Endothelial cell of umbilical vein (primary cell): ENCODE measurements around the gene ADNP. TPM values are rescaled to one million over a fixed set of nuclear protein-coding genes. Genes with fewer than 3 reads are reported as not detected.

Source experiments
- BruUV-seq: library from RNA; stranded (reverse); fragments of 400-500 nt; replicated peaks from 2 replicates; lab custom pipeline; 2021; lab: Mats Ljungman, UMichigan
- CTCF ChIA-PET: fragments of 300-600, 350-600 bp; sonication (Branson Sonifier 250); formaldehyde crosslinking; loops from one replicate; lab custom pipeline; 2021; ENCODE audit warnings: antibody characterized with exemption, inconsistent platforms; lab: Charles Lee
- POLR2A ChIA-PET: fragments of 300-600, 350-600 bp; sonication (Branson Sonifier 250); formaldehyde crosslinking; loops from one replicate; lab custom pipeline; 2021; ENCODE audit warnings: antibody characterized with exemption, inconsistent platforms; lab: Charles Lee
- DNase-seq: peaks from one replicate; pipeline ENCODE4 v3.0.0-alpha.2; 2011; ENCODE audit warnings: low read depth, low spot score
- FAIRE-seq: peaks from 2 replicates; lab custom pipeline; 2011; peaks lifted over from hg19 to GRCh38; lab: Jason Lieb, UNC
- H2AFZ ChIP-seq: 2 replicates; pipeline ENCODE4 v1.6.0; 2012; ENCODE audit warnings: low read depth, low read length, control low read depth, inconsistent platforms
- H3K27ac ChIP-seq: 2 replicates; pipeline ENCODE4 v1.5.1; 2011; ENCODE audit warnings: low read depth, mild to moderate bottlenecking, control low read depth, low read length, moderate library complexity; ENCODE audit not compliant: insufficient read depth
- H3K27me3 ChIP-seq, 2 experiments: 2 replicates each; pipeline versions ENCODE4 v1.6.0 to v1.6.1; 2011; ENCODE audit warnings: low read length in 2 of 2, mixed read lengths in 1 of 2; ENCODE audit not compliant: control insufficient read depth in 2 of 2, insufficient read depth in 2 of 2
- H3K36me3 ChIP-seq, 2 experiments: 2 replicates in 1 of 2; 3 replicates in 1 of 2; pipeline ENCODE4 v1.5.1; 2011; ENCODE audit warnings: low read length in 2 of 2, mild to moderate bottlenecking in 1 of 2, moderate library complexity in 1 of 2; ENCODE audit not compliant: control insufficient read depth in 2 of 2, insufficient read depth in 2 of 2; ENCODE audit errors: extremely low read depth in 1 of 2
- H3K4me1 ChIP-seq: 3 replicates; pipeline ENCODE4 v1.5.1; 2011; ENCODE audit warnings: mild to moderate bottlenecking, low read length; ENCODE audit not compliant: control insufficient read depth, insufficient read depth; ENCODE audit errors: extremely low read depth
- H3K4me2 ChIP-seq: 2 replicates; pipeline ENCODE4 v1.6.1; 2011; ENCODE audit warnings: low read length, control low read depth, mixed read lengths; ENCODE audit not compliant: insufficient read depth
- H3K4me3 ChIP-seq, 3 experiments: fragments of 200-600 bp in 1 of 3; sonication (generic), shearing (Covaris generic) in 1 of 3; replicated peaks in 1 of 3; 2 replicates each; pipeline ENCODE4 v1.5.1; 2011 to 2016; ENCODE audit warnings: control low read depth in 3 of 3, low read length in 3 of 3, mild to moderate bottlenecking in 2 of 3, inconsistent platforms in 1 of 3, low read depth in 1 of 3, moderate library complexity in 1 of 3; ENCODE audit not compliant: insufficient read depth in 1 of 3
- H3K79me2 ChIP-seq: 2 replicates; pipeline ENCODE4 v1.6.0; 2012; ENCODE audit warnings: low read length, inconsistent platforms; ENCODE audit not compliant: control insufficient read depth, insufficient read depth
- H3K9ac ChIP-seq: replicated peaks from 2 replicates; pipeline ENCODE3; 2011; ENCODE audit warnings: low read length, control low read depth; ENCODE audit not compliant: insufficient read depth; ENCODE audit errors: extremely low read depth
- H3K9me1 ChIP-seq: replicated peaks from 3 replicates; pipeline ENCODE4 v1.6.0; 2011; ENCODE audit warnings: mild to moderate bottlenecking, low read length; ENCODE audit not compliant: control insufficient read depth, insufficient read depth; ENCODE audit errors: extremely low read depth
- H3K9me3 ChIP-seq: replicated peaks from 2 replicates; pipeline ENCODE4 v1.5.1; 2012; ENCODE audit warnings: low read length, inconsistent platforms; ENCODE audit not compliant: control insufficient read depth, insufficient read depth
- H4K20me1 ChIP-seq: replicated peaks from 2 replicates; pipeline ENCODE3; 2011; ENCODE audit warnings: mild to moderate bottlenecking, low read length; ENCODE audit not compliant: control insufficient read depth, insufficient read depth; ENCODE audit errors: extremely low read depth
- EZH2 ChIP-seq: IDR thresholded peaks from 2 replicates; pipeline ENCODE4 v1.6.1; 2012; ENCODE audit warnings: borderline replicate concordance, low read depth, mild to moderate bottlenecking, moderate library complexity, low read length, inconsistent platforms; ENCODE audit not compliant: severe bottlenecking
- FOS ChIP-seq: IDR thresholded peaks from 2 replicates; pipeline ENCODE4 v1.6.1; 2011; ENCODE audit warnings: mild to moderate bottlenecking, low read length, moderate library complexity, borderline replicate concordance; ENCODE audit not compliant: insufficient read depth
- GATA2 ChIP-seq: IDR thresholded peaks from 2 replicates; pipeline ENCODE4 v1.7.0; 2011; ENCODE audit warnings: low read depth, mild to moderate bottlenecking, moderate library complexity, mixed read lengths, low read length; ENCODE audit not compliant: insufficient read length, insufficient read depth
- JUN ChIP-seq: IDR thresholded peaks from 2 replicates; pipeline ENCODE4 v1.6.1; 2011; ENCODE audit warnings: borderline replicate concordance, low read depth; ENCODE audit not compliant: insufficient read length, insufficient read depth
- MYC ChIP-seq: IDR thresholded peaks from one replicate; pipeline ENCODE4 v1.6.1; 2011; ENCODE audit warnings: mild to moderate bottlenecking, low read depth, low read length
- POLR2A ChIP-seq: IDR thresholded peaks from 2 replicates; pipeline ENCODE4 v1.6.1; 2012; ENCODE audit warnings: low read depth, mild to moderate bottlenecking, control low read depth, low read length
- POLR2AphosphoS5 ChIP-seq: IDR thresholded peaks from 2 replicates; pipeline ENCODE4 v1.6.1; 2012; ENCODE audit warnings: low read depth, mild to moderate bottlenecking, control low read depth, low read length, moderate library complexity; ENCODE audit not compliant: insufficient read depth
- dilution Hi-C: fragments of 300-500 bp; cut with MboI; formaldehyde crosslinking; loops from one replicate; pipeline ENCODE4 v1.15.0; 2019; ENCODE audit warnings: low sequenced_read_pairs; ENCODE audit not compliant: extremely low pct_ligation_motif_present
- intact Hi-C: fragments of 100-400 bp; cut with micrococcal nuclease; formaldehyde crosslinking; loops from one replicate; pipeline ENCODE4 v1.10.0; 2022
- polyA plus RNA-seq, 4 experiments: library from polyadenylated mRNA; depleted of rRNA in 3 of 4; stranded (reverse) in 3 of 4; unstranded in 1 of 4; fragments of >200 nt; gene quantifications; 2 replicates each; pipeline versions ENCODE4 v1.2.1 to v1.2.3, GENCODE V29; 2011 to 2012; ENCODE audit warnings: missing spikeins in 1 of 4
- total RNA-seq: library from RNA; stranded (reverse); gene quantifications from 2 replicates; pipeline ENCODE4 v1.2.3, GENCODE V29; 2021
- TF ChIP-seq, protein P1 (sequence below), 2 donors: IDR thresholded peaks; 1 replicate in 1 of 2; 2 replicates in 1 of 2; pipeline ENCODE4 v1.5.1; 2011; ENCODE audit warnings: low read length in 2 of 2, mild to moderate bottlenecking in 2 of 2, moderate library complexity in 2 of 2, control low read depth in 1 of 2, inconsistent platforms in 1 of 2, low read depth in 1 of 2; ENCODE audit not compliant: insufficient read depth in 1 of 2; ENCODE audit errors: extremely low read depth in 1 of 2
- TF ChIP-seq, protein P2 (sequence below): IDR thresholded peaks from 2 replicates; pipeline ENCODE4 v1.6.1; 2011; ENCODE audit not compliant: insufficient read depth, insufficient read length

ADNP gene
- total and polyA plus RNA-seq, 2 donors (not counting 3 experiments of a cell fraction or from before 2014, with no cell fraction given) = 17.8 to 66.0 TPM

DNA sequence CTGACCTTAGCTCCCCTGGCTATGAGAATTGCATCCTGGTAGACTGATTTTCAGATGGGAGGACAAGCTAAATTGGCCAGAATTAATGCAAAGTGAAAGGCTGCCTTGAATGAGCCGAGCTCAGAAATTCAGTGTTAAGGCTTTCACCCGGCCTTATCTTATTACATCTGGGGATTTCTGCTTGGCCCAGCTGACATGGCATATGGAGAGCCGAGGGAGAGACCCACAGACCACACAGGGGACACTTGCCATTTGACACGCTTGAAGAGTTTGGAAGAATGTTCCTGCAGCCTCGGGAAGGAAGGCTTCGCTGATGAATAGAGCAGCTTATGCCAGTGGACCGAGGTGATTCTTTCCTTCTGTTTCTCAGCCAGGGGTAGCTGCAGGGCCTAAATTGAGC lies 36.3 kb upstream of the ADNP start:
- ChIA-PET CTCF (interaction anchor here (0.8 to 2.5 kb wide), 3 partner anchors 14 to 48 kb away, joined by 3 to 10 read pairs (median 3); no protein-coding TSS in a partner anchor), POLR2A (no interaction called here)
- H3K4me2 ChIP-seq = no peak overlapping the region
- DNase-seq = no peak
- TF ChIP-seq POLR2A (no peak), MYC (no peak), JUN (no peak), GATA2 (no peak), EZH2 (no peak), FOS (no peak), POLR2AphosphoS5 (no peak)
- TF ChIP-seq, protein P1, sequence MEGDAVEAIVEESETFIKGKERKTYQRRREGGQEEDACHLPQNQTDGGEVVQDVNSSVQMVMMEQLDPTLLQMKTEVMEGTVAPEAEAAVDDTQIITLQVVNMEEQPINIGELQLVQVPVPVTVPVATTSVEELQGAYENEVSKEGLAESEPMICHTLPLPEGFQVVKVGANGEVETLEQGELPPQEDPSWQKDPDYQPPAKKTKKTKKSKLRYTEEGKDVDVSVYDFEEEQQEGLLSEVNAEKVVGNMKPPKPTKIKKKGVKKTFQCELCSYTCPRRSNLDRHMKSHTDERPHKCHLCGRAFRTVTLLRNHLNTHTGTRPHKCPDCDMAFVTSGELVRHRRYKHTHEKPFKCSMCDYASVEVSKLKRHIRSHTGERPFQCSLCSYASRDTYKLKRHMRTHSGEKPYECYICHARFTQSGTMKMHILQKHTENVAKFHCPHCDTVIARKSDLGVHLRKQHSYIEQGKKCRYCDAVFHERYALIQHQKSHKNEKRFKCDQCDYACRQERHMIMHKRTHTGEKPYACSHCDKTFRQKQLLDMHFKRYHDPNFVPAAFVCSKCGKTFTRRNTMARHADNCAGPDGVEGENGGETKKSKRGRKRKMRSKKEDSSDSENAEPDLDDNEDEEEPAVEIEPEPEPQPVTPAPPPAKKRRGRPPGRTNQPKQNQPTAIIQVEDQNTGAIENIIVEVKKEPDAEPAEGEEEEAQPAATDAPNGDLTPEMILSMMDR (IDR thresholded peaks at IDR 0.05; ENCODE audit: extremely low read depth in 1 of 2, insufficient read depth in 1 of 2, low read depth in 1 of 2, low read length in 2 of 2) = no peak
- TF ChIP-seq, protein P2, sequence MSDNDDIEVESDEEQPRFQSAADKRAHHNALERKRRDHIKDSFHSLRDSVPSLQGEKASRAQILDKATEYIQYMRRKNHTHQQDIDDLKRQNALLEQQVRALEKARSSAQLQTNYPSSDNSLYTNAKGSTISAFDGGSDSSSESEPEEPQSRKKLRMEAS = no peak
- dilution Hi-C loops (no loop called here), intact Hi-C loops (no loop called here)
- no peak overlapping the region for H3K9ac ChIP-seq
- no peaks in the 10 kb centered on the region for H3K9me3 ChIP-seq
- H2AFZ ChIP-seq = no peak overlapping the region
- no TSS peak for BruUV-seq
- H3K9me1 ChIP-seq = no peaks in the 10 kb centered on the region
- peaks cover 7 to 8% of the 10 kb centered on the region in 2 experiments for H3K27me3 ChIP-seq
- no peak for FAIRE-seq
- H3K79me2 ChIP-seq = no peaks in the 10 kb centered on the region
- H3K4me3 ChIP-seq = no peak overlapping the region
- H3K4me1 ChIP-seq = no peaks in the 10 kb centered on the region
- no peaks in the 10 kb centered on the region for H4K20me1 ChIP-seq
- H3K27ac ChIP-seq = no peak overlapping the region
- no peaks in the 10 kb centered on the region for H3K36me3 ChIP-seq
